ENCODE results near the gene ZNF691. TPM values are rescaled to one million over a fixed set of nuclear protein-coding genes. Genes with fewer than 3 reads are reported as not detected.

Gene ZNF691
- total and polyA plus RNA-seq, 2 experiments from 2014 or later = 6.9 to 8.6 TPM

DNA sequence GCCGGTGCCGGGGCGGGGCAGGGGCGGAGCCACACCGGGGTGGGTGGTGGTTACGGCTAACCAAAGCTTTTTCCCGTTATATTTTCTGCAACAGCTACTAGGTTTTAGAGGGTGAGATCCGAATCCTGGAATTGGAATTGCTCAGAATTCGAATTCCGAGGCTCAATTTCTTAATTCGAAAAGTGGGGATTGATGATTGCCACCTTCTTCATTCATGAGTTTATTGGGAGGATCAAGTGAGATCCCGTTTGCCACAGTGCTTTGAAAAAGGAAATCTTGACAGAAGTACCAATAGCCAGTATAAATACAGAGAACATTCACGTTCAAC is 29.0 kb upstream of the ZNF691 start:
- no peaks in the 10 kb centered on the region for H3K36me3 ChIP-seq (replicated peaks; ENCODE audit: insufficient read depth, low read depth)
- 6% methylated on average over 12 of the region's 13 CpGs for WGBS (ENCODE audit: low lambda C conversion rate, missing lambda C conversion rate)
- H3K9me2 ChIP-seq (replicated peaks; ENCODE audit: insufficient read depth) = no peaks in the 10 kb centered on the region
- no peaks in the 10 kb centered on the region for H4K20me1 ChIP-seq (ENCODE audit: insufficient read depth, poor library complexity, severe bottlenecking)
- no peaks in the 10 kb centered on the region for H3K9me3 ChIP-seq (ENCODE audit: low read depth)
- H2AFZ ChIP-seq = peak overlapping the region; percentile 34
- no peak for DNase-seq (ENCODE audit: low spot score)
- peaks cover 30% of the 10 kb centered on the region for H3K79me2 ChIP-seq
- peak overlapping the region; percentile 45 for H3K4me3 ChIP-seq
- TF ChIP-seq EZH2 (IDR thresholded peaks at IDR 0.05; ENCODE audit: borderline replicate concordance) = no peak
- TF ChIP-seq, protein P1, sequence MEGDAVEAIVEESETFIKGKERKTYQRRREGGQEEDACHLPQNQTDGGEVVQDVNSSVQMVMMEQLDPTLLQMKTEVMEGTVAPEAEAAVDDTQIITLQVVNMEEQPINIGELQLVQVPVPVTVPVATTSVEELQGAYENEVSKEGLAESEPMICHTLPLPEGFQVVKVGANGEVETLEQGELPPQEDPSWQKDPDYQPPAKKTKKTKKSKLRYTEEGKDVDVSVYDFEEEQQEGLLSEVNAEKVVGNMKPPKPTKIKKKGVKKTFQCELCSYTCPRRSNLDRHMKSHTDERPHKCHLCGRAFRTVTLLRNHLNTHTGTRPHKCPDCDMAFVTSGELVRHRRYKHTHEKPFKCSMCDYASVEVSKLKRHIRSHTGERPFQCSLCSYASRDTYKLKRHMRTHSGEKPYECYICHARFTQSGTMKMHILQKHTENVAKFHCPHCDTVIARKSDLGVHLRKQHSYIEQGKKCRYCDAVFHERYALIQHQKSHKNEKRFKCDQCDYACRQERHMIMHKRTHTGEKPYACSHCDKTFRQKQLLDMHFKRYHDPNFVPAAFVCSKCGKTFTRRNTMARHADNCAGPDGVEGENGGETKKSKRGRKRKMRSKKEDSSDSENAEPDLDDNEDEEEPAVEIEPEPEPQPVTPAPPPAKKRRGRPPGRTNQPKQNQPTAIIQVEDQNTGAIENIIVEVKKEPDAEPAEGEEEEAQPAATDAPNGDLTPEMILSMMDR (IDR thresholded peaks at IDR 0.05; ENCODE audit: poor library complexity) = no peak
- TF ChIP-seq EZH2phosphoT487 (IDR thresholded peaks at IDR 0.05; ENCODE audit: low read depth, severe bottlenecking, unreplicated experiment) = no peak
- no peak overlapping the region for H3K27ac ChIP-seq
- H3K4me2 ChIP-seq = peak overlapping the region; percentile 78
- peaks cover 8% of the 10 kb centered on the region for H3K4me1 ChIP-seq (ENCODE audit: insufficient read depth)
- no peaks in the 10 kb centered on the region for H3K27me3 ChIP-seq

DNA sequence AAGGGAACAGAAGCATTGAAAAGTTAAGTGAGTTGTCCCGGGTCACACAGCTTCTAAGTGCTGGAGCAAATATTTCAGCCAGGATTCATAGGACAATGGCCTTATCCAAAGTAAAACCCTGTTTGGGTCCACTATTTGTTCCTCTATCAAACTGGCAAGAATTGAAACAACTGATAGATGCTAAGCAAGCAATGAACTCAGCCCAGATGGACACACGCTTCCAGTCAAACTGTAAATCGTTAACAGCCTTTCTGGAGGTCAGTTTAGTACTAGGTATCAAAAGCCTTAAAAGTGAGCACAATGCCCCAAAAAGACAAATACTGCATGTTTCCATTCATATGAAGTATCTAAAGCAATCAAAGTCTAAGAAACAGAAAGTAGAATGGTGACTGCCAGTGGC is 28.4 kb upstream of the ZNF691 start:
- no peak for DNase-seq (ENCODE audit: low spot score)
- no peak overlapping the region for H3K27ac ChIP-seq
- H3K36me3 ChIP-seq (replicated peaks; ENCODE audit: insufficient read depth, low read depth) = no peaks in the 10 kb centered on the region
- WGBS (ENCODE audit: low lambda C conversion rate, missing lambda C conversion rate) = 66% methylated on average over 3 of the region's 3 CpGs
- no peaks in the 10 kb centered on the region for H3K27me3 ChIP-seq
- peaks cover 30% of the 10 kb centered on the region for H3K79me2 ChIP-seq
- H4K20me1 ChIP-seq (ENCODE audit: insufficient read depth, poor library complexity, severe bottlenecking) = no peaks in the 10 kb centered on the region
- H3K4me3 ChIP-seq = peak overlapping the region; percentile 45
- TF ChIP-seq EZH2phosphoT487 (IDR thresholded peaks at IDR 0.05; ENCODE audit: low read depth, severe bottlenecking, unreplicated experiment) = no peak
- TF ChIP-seq EZH2 (IDR thresholded peaks at IDR 0.05; ENCODE audit: borderline replicate concordance) = no peak
- TF ChIP-seq, protein P1 (IDR thresholded peaks at IDR 0.05; ENCODE audit: poor library complexity) = no peak
- no peaks in the 10 kb centered on the region for H3K9me2 ChIP-seq (replicated peaks; ENCODE audit: insufficient read depth)
- peaks cover 10% of the 10 kb centered on the region for H3K4me1 ChIP-seq (ENCODE audit: insufficient read depth)
- H3K9me3 ChIP-seq (ENCODE audit: low read depth) = no peaks in the 10 kb centered on the region
- H3K4me2 ChIP-seq = peak overlapping the region; percentile 78
- no peak overlapping the region for H2AFZ ChIP-seq

DNA sequence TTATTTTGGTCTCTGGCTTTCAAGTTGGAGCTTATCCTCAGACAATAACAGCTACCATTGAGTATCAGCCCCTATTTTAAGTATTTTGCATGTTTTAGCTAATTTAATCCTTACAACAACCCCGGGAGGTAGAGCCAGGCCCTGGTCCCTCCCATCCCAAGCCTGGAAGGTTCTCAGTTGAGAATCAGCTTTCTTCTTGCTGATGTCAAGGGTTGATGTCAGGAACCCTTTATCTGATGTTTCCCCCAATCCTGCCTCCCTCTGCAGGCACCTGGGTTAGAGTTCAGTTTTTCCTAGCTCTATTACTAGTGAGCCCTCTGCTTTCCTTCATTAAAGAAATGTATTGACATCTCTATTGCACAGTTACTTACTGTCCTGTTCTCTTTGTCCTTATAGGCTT is 25.6 kb upstream of the ZNF691 start:
- WGBS (ENCODE audit: low lambda C conversion rate, missing lambda C conversion rate) = 40% methylated on average over 1 of the region's 1 CpG

More for the DNA sequence above, 25.6 kb upstream of the ZNF691 start:
- Histone ChIP-seq H3K27ac (no peak overlapping the region), H2AFZ (no peak overlapping the region), H3K9me2 (replicated peaks; ENCODE audit: insufficient read depth) (no peaks in the 10 kb centered on the region), H3K9me3 (ENCODE audit: low read depth) (no peaks in the 10 kb centered on the region), H4K20me1 (ENCODE audit: insufficient read depth, poor library complexity, severe bottlenecking) (no peaks in the 10 kb centered on the region), H3K4me2 (no peak overlapping the region), H3K36me3 (replicated peaks; ENCODE audit: insufficient read depth, low read depth) (no peaks in the 10 kb centered on the region), H3K4me1 (ENCODE audit: insufficient read depth) (peaks cover 15% of the 10 kb centered on the region), H3K27me3 (no peaks in the 10 kb centered on the region), H3K79me2 (peaks cover 27% of the 10 kb centered on the region), H3K4me3 (no peak overlapping the region)
- DNase-seq (ENCODE audit: low spot score) = no peak
- no peak for TF ChIP-seq EZH2 (IDR thresholded peaks at IDR 0.05; ENCODE audit: borderline replicate concordance)
- TF ChIP-seq, protein P1 (IDR thresholded peaks at IDR 0.05; ENCODE audit: poor library complexity) = no peak
- no peak for TF ChIP-seq EZH2phosphoT487 (IDR thresholded peaks at IDR 0.05; ENCODE audit: low read depth, severe bottlenecking, unreplicated experiment)
